Measurements from ENCODE around the gene LIN28A. TPM values are rescaled to one million over a fixed set of nuclear protein-coding genes. Genes with fewer than 3 reads are reported as not detected.

LIN28A gene
- polyA plus RNA-seq, 1 donor, result not detected

- no peak for DNase-seq
These were observed 27.4 kb downstream of the LIN28A start for GRCh38 chr1:26438041-26438440.

DNA sequence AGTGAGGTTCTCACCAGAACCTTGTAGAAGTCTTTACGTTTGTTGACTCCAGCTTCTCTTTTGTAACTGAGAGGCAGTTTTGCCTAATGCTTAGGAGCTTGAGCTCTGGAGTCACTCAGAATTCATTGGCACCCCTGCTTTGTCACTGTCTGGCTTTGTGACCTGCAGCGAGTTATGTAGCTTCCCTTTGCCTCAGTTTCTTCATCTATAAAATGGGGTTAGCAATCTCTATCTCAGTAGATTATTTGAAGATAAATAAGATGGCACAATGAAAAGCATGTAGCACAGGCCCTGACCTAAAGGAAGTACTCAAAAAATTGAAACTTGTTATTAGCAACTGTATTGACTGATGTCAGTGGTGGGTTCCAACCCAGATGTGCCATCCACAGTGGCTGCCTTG, 29.6 kb downstream of the LIN28A start:
- no peak for DNase-seq

GRCh38 chr1:26449868-26450267, 39.3 kb downstream of the LIN28A start:
- no peak for DNase-seq

DNA sequence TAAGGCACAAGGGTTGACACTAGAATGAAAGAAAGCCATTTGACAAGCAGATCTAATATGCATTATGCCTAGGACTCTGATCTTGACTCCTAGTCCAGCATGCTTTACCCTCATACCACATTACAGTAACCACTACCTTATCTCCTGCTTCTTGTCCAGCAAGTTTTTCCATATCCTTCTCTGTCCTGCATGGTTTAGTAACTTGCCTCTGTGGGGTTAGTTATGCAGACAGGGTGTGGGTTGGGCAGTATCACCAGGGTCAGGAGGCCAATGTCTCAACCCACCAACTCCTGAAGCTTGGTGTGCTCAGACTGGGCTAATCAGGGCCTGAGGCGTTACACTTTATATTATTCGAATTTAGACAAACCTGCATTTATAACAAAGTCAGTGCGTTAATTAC, 40.3 kb downstream of the LIN28A start:
- no peak for DNase-seq

DNA sequence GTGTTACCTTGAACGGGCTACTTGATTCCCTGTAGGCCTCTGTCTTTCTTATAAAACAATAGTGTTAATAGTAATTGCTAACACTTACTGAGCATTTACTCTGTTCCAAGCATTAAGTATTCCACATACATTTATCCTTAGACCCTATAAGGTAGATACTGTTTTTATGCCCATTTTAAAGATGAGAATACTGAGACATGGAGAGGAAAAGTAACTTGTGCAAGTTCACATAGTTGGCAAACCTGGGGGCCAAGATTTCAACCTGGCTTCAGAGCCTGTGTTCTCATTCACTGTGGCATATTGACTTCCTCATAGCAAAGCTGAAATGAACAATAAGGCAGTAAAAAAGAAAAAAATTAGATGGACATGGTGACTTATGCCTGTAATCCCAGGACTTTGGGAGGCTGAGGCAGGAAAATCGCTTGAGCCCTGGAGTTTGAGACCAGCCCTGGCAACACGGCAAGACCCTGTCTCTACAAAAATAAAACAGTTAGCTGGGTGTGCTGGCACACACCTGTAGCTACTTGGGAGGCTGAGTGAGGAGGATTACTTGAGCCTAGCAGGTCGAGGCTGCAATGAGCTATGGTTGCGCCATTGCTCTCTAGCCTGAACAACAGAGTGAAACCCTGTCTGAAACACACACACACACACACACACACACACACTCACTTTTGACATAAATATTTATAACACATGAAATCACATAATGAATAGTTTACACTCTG, 42.0 kb downstream of the LIN28A start:
- DNase-seq, result no peak

DNA sequence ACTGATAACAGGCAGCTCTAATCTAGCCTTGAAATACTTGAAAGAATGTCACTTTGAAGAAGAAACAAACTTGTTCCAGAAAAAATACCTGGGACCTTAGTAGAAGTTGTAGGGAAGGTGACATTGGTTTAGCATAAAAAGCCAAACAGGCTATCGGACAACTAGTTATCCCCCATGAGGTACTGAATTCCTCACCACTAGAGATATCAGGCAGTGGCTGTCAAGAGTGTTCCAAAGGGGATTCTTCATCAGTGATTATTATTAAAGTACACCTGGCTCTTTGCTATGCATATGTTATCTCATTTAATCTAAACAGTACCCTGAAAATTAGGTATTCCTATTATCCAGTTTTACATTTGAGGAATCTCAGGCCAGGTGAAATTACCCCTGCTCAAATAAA, 48.5 kb downstream of the LIN28A start:
- DNase-seq, result no peak

- DNase-seq, result no peak
These were observed 49.0 kb downstream of the LIN28A start for GRCh38 chr1:26459573-26460031.

DNA sequence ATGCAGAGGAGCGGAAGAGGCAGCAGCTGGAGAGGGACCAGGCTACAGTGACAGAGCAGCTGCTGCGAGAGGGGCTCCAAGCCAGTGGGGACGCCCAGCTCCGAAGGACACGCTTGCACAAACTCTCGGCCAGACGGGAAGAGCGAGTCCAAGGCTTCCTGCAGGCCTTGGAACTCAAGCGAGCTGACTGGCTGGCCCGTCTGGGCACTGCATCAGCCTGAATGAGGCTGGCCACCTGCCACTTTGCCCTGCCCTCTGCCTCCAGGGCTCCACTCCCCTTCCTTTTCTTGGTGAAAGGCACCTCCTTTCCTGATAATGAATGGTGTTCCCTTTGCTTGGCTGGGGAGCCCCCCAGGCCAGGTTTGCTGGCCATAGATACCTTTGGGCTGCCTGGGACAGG, 58.3 kb downstream of the LIN28A start:
- peak; percentile 26 for DNase-seq

DNA sequence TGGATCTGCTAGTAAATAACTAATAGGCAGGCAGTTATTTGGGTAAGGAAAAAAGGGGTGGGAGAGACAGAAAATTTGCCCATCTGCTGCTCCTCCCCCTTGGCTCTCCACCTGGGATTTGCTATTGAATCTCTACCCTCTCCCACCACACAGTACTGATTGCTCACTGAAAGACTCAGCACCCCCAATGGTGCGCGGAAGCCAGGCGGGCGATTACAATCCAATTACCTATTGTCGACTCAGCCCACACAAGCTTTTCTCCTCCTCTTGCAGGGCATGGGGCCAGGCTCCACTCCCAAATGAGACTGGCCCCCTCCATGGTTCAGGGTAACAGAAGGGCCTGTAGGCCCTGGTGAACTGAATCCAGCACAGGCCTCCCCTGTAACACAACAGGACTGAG, 58.9 kb downstream of the LIN28A start:
- DNase-seq, result no peak

- DNase-seq, result no peak
These were observed 60.4 kb downstream of the LIN28A start for GRCh38 chr1:26470878-26471497.

GRCh38 chr1:26471498-26472319, 61.1 kb downstream of the LIN28A start:
- peak; percentile 76 for DNase-seq

DNA sequence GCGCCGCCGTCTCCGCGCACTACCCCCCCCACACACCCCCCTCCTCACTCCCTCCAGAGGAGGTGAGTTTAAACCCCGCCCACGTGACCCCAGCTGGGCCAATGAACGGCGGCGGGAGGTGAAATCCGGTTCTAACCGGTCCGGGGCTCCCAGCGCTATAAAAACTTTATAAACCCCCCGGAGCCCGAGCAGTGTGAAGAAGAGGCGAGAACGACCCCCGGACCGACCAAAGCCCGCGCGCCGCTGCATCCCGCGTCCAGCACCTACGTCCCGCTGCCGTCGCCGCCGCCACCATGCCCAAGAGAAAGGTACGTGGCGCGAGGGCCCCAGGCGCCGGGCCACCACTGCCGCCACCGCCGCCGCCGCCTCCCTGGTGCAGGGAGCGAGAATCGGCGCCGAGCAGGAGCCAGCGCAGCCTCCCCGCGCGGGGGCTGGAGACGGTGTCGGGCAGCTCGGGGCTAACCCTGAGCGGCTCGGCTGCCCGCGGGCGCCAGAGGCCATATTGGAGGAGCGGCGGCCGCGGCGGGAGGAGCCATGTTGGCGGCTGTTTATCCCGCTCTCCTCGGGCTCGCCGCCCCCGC, 61.8 kb downstream of the LIN28A start, which contains the start of gene HMGN2:
Gene HMGN2, plus strand, starts transcription at position 121 of the 581 bp plus-strand sequence. Its CDS starts 173 bp downstream, at position 294.
- peak; percentile 93 for DNase-seq

- DNase-seq, result peak; percentile 94
These were observed 62.6 kb downstream of the LIN28A start for GRCh38 chr1:26472901-26473845.

GRCh38 chr1:26474818-26475217, 64.2 kb downstream of the LIN28A start:
- DNase-seq, result no peak

DNA sequence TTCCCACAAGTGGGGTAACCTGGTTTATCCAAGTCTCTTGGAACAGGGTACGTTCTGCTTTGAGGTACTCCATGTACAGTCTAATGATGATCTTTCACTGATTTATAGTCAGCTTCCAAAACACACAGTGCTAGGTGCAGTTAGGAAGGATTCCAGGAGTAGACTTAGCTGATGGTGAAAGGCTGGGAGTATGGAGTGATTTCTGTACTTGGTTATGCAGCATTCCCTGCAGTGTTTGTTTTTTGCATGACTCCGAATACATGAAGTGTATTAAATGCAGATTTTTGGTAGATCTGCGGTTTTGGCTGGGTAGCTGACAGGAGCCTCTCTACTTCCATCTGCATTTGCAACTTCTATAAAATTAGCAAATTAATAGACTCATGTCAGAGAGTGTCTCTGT, 65.4 kb downstream of the LIN28A start:
- DNase-seq, result no peak

DNA sequence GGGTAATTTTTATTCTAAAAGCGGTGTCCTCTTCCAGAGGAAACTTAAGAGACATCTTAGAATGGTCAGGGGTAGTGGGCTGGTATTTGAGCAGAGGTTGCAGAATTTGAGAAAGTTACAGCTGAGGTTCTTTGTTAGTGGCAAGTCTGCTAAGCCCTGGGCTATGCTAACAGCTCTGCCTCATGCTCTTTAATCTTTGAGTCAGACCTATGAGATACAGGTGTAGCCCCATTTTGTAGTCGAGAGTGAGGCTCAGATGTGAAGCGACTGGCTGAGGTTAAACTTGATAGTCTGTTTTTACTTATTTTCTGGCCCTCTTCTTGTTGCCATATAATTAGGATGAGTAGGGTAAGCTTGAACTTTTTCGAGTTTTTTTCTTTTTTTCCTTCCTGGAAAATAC, 66.3 kb downstream of the LIN28A start:
- DNase-seq, result no peak

GRCh38 chr1:26477446-26478152, 67.0 kb downstream of the LIN28A start:
- no peak for DNase-seq

DNA sequence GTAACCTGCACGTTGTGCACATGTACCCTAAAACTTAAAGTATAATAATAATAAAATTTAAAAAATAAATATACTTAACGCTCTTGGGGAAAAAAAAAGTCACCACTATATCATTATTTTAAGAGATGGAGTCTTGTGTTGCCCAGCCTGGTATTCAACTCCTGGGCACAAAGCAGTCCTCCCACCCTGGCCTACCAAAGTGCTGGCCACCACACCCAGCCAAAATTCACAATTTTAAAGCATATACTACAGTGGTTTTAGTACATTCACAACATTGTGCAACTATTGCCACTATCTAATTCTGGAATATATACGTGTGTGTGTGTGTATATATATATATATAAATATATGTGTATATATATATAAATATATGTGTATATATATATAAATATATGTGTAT, 67.5 kb downstream of the LIN28A start:
- DNase-seq, result no peak

- DNase-seq, result no peak
These were observed 68.4 kb downstream of the LIN28A start for GRCh38 chr1:26478988-26479387.

Measured in hindlimb muscle (tissue), 1 donor.